Stimulated activated CD8-positive, alpha-beta memory T cell treated with anti-CD3 and anti-CD28 coated beads, Interleukin-7, amount 100 ng/mL, for 24 hours (primary cell): Measurements from ENCODE around the gene MYMX.

ENCODE experiments used
- DNase-seq: peaks from one replicate; pipeline ENCODE4 v3.0.0-alpha.2; 2020; ENCODE audit warnings: low read depth

Gene MYMX

DNA sequence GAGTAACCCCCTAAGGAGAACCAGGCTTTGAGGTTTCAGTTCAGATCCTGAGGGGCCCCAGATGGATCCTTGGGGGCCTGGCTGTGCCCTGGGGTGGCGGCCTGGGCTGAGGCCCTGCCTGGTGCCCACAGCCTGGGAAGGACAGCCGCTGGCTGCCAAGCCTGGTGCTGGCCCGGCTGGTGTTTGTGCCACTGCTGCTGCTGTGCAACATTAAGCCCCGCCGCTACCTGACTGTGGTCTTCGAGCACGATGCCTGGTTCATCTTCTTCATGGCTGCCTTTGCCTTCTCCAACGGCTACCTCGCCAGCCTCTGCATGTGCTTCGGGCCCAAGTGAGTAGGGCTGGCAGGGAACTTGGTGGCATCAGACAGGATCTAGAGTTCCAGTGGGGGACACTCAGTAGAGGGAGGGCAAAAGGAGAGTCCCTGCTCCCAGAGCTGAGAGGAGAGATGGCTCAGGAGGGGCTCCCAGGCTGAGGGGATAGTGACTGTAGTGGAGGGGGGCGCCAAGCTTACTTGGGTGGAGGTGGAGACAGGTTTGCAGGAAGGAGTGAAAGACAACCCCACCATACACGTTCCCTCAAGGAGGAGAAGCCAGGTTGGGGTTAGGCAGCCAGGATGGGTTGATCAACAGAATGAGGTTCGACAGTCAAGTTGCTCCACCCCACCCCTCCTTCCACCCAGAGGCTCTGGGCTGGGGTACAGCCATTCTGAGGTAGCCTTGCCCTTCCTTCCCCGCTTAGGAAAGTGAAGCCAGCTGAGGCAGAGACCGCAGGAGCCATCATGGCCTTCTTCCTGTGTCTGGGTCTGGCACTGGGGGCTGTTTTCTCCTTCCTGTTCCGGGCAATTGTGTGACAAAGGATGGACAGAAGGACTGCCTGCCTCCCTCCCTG, 16.2 kb downstream of the MYMX start:
- no peak for DNase-seq

DNA sequence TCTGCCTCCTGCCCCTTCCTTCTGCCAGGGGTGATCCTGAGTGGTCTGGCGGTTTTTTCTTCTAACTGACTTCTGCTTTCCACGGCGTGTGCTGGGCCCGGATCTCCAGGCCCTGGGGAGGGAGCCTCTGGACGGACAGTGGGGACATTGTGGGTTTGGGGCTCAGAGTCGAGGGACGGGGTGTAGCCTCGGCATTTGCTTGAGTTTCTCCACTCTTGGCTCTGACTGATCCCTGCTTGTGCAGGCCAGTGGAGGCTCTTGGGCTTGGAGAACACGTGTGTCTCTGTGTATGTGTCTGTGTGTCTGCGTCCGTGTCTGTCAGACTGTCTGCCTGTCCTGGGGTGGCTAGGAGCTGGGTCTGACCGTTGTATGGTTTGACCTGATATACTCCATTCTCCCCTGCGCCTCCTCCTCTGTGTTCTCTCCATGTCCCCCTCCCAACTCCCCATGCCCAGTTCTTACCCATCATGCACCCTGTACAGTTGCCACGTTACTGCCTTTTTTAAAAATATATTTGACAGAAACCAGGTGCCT, 16.9 kb downstream of the MYMX start:
- DNase-seq, result no peak

DNA sequence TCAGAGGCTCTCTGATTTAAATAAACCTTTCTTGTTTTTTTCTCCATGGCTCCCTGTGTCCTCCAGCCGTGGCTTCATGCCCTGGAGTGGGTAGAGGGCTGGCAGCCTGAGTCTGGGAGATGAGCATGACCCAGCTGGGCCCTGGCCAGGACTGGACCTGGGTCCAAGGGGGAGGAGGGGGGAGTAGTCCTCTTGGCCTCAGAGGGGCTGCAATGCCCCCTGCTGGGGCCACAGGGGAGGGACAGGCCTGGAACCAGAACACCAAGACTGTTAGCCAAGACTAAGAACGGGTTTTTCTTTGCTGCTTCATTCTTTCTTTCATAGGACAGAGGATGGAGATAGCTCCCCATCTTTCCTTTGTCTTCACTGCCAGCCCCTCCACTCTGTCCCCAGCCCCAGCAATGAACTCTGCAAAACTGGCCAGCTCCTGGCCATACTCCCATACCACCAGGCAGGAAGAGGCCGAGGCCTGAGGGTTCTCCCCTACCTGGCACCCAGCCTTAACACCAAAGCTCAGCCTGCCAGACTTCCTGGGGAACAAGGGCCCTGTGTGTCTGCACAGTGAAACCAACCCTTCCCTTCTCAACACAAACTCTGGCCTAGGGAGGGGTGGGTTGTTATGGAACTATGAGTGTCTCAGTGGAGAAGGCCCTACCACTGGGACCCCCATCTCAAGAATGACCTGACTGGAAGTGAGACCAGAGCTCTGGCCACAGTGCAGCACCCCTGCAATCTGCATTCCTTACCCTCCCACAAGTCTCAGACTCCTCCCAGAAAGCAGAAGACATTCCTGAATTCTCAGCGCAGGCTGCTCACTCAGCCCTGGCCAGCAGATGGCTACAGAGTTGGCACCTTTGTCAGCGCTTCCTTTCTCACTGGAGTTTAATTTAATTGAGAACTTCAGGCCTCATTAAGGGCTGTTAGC, 17.6 kb downstream of the MYMX start:
- no peak for DNase-seq

DNA sequence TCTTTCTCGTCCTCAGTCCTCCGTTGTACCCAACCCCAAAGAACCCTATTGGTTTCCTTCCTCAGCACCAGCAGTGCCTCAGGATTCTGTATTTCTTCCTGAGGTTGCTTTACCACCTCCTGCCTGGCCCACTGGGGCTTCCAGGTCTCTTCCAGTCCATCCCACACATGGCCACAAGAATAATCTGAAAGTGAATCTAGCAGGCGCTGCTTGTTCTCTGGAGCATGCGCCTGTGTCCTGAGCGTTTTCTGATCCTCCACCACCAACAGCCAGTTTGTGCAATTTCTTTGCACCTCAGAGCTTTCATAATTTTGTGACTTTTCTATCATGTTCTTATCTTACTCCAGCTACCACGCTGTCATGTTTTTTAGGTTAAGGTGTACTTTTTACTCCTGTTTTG, 18.5 kb downstream of the MYMX start:
- DNase-seq, result no peak

DNA sequence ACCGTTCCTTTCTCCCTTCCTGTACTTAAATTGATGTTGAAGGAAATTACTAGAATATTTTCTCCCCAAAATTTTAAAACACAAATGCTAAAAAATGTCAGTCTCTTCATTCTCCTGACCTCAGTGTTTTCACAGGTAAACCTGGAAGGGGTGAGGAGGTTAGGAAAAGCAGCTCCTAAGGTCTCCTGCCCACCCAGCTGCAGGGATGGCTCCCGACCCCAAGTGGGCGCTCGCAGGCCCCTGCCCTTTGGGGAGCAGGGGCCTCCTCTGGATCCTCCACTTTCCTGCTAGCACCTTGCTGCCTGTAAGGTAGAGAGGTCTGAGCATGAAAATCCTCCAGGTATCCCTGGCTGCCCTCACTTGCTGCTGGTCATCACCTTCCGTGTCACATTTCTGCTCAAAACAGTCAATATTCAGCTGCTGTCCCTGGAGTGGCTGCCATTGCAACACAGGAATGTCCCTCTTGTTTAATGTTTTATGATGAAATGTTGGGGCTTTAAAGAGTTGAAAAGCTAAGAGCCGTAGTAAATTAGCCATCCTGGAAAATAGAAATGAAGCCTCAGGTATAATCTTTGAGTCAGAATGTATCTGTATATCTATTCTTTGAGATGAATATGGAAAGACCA, 19.3 kb downstream of the MYMX start:
- DNase-seq, result no peak

DNA sequence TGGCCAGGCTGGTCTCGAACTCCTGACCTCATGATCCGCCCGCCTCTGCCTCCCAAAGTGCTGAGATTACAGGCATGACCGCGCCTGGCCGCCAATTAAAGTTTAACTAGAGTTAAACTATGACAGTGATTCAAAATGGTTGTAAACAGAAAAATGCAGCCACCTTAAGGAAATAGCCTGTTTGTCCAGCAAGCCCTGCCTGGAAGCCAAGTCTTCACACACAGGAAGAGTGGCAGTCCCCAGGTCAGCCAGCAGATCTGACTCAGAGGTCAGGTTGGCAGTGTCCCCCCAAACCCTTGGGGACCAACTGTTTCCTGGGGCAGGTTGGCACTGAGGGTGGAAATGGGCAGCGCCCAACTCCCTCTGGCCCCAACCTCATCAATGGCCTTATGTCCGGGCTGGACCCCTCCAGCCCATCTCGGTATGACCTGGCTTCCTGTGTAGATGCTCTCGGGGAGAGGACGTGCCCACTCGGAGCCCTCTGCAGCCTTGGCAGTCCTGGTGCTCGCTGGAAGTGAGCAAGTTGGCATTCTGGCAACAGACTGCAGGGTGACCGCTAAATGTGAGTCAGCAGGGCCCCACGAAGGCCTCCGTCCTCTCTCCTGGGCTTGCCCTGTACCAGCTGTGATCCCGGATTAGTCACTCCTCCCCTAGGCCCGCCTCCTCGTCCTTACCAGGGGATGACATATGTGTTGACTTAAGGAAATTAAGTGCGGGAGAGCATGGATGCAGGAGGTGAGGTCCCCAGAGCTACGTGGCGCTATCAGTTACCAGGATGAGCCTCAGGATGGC, 20.5 kb downstream of the MYMX start:
- peak; percentile 50 for DNase-seq

DNA sequence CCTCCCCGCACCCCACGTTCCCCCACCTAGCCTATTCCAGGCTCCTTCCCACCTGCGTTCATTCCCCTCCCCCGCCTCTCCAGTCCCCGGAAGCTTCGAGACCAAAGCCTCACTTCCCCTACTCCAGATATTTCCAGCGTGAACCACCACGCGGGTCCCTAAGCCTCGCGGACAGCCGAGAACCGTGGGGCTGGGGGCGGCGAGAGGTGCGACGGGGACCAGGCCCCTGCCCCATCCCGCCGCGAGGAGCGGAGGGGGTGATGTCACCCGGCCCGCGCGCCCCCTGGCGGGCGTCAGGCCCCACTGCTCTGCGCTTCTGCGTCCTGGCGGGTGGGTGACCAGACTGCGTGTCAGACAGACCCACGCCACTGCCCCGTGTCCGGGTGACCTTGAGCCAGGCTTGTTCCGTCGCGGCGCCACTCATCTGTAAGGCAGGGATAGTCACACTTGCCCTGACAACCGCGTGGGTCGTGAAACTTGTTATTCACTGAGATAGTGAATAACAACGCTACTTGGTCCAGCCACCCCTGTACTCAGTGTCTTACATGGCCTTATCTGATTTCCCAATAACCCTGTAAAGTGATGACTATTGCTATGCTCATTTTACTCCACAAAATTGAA, 21.2 kb downstream of the MYMX start:
- DNase-seq, result peak; percentile 50

DNA sequence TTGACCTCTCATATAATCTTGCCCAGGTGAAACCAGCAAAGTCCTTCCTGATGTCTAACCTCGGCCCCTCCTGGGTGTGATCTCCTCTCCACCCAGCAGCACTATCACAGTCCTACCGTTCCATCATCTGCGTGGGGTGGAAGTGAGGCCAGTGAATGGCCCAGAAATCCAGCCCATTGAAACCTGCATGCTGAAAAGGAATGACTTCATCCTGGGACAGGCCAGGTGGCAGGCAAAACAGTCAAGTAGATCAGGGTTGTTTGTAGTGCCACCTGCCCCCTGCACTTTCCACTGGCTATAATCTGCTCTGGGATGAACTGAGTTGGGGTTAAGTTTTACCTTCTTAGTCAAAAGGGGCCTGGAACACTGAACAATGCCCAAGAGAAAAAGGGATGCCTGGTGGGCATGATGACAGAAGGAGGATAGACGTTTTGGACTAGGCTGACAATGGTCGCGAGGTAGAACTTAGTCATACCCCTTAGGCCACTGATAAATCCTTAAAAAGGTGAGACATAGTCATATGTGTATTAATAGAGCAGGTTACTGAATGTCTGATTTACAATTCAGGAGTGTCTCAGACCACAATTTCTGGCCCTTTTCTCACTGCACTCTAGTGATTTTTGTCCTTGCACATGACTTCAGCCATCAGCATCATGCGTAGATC, 22.1 kb downstream of the MYMX start:
- DNase-seq, result no peak

DNA sequence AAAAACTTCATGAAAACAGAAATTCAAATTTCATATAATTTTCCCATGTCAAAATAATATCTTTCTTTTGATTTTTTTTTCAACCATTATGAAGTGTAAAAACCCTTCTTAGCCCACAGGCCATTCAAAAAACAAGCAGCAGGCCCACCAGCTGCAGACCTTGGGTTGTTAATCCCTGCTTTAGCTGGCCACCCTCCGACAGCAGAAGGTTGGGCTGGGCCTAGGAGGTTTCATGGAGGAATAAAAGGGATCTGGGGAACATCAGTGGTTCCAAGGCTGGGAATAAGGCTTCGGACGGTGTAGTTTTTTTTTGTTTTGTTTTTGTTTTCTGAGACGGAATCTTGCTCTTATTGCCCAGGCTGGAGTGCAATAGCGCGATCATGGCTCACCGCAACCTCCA, 26.6 kb downstream of the MYMX start:
- DNase-seq, result no peak

DNA sequence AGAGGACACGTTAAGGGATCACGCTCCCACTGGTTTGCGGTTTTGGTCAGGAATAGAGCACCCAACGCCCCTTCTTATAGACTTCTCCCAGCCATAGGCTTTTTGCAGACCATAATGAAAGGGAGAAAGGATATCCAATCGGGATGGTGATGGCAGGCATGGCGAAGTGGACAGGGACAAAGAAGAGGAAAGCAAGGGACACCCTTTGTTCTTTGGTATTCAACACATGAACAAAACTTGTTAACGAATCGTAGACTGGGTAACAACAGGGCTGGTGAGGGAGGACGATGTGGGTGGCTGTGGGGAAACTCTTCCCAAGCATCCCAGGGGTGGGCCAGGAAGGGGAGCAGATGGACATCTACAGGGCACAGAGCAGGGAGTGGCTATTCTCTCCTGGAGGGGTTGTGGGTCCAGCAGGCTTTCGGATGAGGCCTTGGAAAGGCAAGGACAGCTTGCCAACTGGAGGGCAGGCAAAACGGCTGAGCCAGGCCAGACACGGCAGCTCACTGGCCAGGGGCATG, 28.7 kb downstream of the MYMX start:
- DNase-seq, result no peak

DNA sequence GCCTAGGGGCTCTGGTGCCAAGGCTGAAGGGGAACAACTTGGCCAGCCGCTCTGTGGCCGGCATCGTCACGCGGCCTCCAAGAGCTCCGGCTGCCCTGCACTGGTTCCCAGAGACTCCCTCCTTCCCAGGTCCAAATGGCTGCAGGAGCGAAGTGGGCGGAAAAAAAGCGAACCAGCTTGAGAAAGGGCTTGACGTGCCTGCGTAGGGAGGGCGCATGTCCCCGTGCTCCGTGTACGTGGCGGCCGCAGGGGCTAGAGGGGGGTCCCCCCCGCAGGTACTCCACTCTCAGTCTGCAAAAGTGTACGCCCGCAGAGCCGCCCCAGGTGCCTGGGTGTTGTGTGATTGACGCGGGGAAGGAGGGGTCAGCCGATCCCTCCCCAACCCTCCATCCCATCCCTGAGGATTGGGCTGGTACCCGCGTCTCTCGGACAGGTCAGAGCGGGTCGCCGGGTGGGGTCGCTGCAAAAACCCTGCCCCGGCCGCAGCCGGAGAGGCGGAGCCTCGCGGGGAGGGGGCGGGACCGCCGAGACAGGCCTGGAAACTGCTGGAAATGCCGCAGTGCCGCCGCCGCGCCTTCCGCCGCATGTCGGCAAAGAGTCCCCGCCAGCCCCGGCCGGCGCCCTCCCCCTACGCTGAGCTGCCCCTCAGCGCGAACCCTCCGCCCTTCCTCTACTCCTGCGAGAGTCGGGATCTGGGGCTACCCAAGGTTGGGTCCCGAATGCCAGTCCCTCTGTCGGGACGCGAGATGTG, 29.4 kb downstream of the MYMX start:
- DNase-seq, result peak; percentile 75

DNA sequence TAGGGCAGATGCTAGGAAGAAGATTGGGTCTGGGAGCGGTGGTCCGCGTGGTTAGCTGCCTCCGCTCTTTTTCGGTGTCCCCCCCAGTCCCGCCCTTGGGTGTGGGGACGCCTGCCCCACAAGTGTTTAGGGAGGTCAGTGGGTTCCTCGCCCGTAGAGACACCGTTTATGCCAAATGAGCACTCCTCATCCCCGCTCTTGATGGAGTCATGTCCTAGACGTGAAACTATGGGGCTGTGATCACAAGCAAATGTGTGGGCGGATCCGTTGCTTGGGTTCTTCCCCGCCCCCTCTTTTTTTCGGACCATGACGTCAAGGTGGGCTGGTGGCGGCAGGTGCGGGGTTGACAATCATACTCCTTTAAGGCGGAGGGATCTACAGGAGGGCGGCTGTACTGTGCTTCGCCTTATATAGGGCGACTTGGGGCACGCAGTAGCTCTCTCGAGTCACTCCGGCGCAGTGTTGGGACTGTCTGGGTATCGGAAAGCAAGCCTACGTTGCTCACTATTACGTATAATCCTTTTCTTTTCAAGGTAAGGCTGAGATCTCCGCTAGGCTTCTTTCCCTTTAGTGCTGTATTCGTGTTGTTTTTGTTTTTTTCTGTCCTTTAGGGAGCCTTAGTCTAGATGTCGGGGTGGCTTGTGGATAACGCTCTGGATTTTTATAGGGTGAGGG, 30.1 kb downstream of the MYMX start, which contains the start of gene HSP90AB1:
Gene HSP90AB1, plus strand, starts transcription at position 439 of the 675 bp plus-strand sequence. CDS start 1,529 bp downstream, outside the sequence.
- DNase-seq, result peak; percentile 85

DNA sequence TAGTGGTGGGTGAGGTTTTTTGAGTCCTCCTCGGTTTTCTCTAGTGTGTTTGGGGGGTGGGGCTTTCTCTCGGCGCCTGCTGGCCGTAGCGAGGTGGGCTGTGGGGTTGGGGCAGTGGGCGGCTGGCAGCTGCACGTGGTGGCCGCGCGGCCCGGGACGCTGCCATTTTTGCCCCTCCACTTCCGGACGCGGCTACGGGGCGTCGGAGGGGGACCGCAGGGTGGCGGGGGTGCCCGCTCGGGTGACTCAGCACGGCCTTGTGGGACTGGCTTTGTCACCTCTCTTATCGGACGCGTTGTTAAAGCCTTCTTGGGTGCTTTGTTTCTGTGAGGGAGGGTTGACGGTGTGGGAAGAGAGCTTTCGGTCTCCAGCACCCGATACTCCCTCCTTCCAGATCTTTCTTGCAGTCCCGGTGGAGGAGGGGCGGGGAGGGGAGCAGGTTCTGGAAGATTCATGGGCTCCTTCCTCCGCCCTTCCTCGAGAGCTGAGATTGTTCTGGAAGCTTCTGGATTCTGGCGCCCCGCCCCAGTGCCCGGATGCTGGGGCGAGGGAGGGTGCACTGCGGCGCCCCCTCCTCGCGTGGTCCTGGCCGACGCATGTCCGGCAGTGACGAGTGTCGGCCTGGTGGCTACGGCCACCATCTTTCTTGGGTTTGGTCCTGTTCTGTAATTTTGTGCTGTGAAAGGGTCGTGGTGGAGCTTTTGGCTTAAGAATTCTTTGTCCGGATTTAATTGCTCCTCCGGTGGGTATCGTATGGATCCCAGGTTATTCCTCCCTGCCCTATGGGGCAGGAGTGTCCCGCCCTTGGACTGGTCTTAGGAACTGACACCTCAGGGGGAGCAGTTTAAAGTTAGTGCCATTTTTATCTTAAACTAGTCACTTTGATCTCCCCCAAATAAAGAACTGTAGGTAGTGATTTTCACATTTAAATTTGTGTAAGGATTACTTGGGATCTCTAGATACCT, 30.9 kb downstream of the MYMX start:
- peak; percentile 82 for DNase-seq

DNA sequence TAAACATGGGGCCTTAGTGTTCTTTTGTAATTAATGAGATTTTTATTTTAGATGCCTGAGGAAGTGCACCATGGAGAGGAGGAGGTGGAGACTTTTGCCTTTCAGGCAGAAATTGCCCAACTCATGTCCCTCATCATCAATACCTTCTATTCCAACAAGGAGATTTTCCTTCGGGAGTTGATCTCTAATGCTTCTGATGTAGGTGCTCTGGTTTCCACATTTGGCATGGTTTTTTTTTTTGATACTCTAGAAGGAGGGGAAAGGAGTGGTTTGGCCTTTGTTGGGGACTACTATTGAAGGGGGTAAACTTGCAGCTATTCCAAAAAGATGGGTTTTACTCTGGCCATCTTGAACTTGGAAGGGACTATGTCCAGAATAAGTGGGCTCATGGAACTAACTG, 31.9 kb downstream of the MYMX start:
- DNase-seq, result no peak

DNA sequence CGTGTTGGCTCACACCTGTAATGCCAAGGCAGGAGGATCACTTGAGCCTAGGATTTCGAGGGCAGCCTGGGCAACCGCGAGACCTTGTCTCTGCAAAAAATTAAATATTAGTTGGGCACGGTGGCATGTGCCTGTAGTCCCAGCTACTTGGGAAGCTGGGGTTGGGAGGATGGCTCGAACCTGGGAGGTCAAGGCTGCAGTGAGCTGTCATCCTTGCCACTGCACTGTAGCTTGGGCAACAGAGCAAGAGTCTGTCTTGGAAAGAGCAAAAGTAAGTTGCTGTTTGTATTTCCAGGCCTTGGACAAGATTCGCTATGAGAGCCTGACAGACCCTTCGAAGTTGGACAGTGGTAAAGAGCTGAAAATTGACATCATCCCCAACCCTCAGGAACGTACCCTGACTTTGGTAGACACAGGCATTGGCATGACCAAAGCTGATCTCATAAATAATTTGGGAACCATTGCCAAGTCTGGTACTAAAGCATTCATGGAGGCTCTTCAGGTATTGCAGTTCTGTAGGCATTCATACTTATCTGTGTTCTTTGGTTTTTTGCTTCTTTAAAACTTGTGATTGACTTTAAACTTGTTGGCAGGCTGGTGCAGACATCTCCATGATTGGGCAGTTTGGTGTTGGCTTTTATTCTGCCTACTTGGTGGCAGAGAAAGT, 32.5 kb downstream of the MYMX start:
- no peak for DNase-seq

DNA sequence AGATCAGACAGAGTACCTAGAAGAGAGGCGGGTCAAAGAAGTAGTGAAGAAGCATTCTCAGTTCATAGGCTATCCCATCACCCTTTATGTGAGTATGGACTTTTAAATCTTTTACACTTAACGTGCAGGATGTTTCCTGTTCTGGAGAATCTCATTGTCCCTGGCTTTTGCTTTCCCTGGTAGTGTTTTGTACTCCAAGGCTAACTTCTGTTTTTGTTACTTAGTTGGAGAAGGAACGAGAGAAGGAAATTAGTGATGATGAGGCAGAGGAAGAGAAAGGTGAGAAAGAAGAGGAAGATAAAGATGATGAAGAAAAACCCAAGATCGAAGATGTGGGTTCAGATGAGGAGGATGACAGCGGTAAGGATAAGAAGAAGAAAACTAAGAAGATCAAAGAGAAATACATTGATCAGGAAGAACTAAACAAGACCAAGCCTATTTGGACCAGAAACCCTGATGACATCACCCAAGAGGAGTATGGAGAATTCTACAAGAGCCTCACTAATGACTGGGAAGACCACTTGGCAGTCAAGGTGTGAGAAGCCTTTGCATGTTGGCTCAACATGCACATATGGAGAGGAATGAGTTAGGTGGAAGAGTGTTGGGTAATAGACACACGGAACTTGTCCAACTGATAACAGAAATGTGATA, 33.5 kb downstream of the MYMX start:
- DNase-seq, result no peak
